GM18498 (cell line): ENCODE measurements around the gene SLC7A14.

ENCODE experiments used
- ATAC-seq: cut with Tn5 transposase; IDR thresholded peaks from one replicate; pipeline ENCODE4 v1.9.1; 2021; ENCODE audit warnings: mild to moderate bottlenecking, moderate library complexity; ENCODE audit not compliant: unreplicated experiment

SLC7A14 gene

DNA sequence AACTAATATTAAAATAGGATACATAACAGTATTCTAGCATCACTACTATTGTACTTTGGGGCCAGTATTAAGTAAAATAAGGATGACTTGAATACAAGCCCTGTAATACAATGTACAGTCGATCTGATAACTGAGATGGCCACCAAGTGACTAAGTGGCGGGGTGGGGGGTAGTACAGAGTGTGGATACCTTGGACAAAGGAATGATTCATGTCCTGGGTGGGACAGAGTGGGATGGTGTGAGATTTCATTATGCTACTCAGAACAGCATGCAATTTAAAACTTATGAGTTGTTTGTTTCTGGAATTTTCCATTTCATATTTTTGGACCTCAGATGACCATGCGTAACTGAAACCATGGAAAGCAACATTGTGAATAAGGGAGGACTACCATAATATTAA lies 46.0 kb downstream of the SLC7A14 start:
- ATAC-seq: no peak

DNA sequence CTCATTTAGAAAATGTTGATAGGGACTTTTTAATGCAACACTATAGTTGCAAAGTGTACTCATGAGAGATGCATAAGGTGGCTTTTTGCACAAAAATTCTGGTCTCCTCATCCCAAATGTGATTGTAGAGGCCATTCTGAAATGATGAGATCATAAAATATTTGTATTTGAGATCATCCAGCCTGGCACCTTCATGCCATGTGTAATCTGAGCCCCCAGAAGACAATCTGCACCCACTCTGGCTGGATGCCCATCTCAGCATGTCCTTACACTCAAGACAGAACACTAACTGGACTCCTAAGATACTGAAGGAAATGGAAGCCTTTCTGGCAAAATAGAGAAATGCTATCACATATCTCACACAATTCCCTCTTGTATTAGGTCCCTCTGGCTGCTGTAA lies 49.2 kb downstream of the SLC7A14 start:
- ATAC-seq: no peak

DNA sequence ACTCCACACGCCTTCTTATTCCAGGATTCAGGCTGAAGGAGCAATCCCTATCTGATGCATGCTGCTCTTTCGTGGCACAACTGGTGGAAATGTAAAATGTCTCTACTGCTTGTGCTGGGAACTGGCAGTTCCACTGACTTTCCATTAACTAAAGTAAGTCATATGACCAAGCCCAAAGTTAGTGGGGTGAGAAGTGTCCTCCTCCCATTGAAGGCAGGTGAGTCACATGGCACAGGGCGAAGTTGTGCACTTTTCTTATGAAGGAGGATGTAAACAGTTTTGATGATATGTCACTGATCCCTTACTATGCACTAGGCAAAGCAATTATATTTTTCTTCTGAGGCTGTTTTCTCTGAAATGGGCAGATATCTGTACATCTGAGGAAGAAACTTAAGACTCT lies 51.6 kb downstream of the SLC7A14 start:
- no peak for ATAC-seq

DNA sequence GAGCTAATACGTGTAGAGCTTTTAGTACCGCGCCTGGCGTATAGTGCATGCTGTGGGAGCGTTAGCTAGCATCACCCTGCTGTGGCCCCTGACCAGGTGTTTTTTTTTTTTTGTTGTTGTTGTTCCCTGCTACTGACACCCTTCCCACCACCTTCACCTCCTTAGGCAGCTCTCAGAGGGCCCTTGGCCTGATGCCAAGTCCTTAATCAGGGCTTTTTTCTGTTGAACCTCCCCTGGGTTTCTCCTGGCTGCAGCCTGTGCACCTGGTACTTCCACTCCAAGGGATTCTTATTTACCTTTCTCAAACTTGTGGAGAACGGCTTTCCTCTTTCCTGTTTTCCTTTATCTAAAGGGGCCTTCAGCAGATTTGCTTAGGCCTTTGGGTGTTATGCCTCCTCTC lies 53.3 kb downstream of the SLC7A14 start:
- ATAC-seq: no peak

DNA sequence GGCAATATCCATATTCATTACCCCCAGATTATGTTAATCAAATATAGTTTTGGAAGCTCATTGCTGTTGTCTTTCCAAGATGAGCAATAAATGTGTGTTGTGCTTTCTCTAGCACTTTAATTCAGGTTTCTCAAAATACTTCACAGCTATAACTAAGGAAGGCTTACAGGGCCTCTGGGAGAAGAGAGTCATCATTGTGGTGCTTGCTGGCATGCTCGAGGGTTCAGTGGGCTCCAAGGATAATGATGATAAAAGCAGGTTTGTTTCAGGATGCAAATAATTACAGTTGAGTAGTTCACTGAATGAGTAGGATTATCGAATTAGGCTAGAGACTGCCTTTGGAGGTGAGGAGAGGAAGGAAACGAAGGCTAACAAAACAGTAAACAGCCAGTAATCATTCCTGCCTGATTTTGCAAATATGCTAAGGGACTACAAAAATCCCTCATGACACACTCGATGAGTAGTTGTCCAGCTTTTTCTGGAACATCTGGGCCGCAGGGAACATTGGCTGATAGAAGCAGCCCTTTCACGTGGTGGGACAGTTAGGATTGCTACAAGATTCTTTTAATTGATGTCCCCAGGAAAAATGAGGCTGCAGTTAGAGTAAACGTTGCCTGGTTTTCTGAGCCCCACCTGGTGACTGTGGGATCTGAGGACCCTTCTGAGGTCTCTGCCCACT lies 54.1 kb downstream of the SLC7A14 start:
- ATAC-seq: no peak

DNA sequence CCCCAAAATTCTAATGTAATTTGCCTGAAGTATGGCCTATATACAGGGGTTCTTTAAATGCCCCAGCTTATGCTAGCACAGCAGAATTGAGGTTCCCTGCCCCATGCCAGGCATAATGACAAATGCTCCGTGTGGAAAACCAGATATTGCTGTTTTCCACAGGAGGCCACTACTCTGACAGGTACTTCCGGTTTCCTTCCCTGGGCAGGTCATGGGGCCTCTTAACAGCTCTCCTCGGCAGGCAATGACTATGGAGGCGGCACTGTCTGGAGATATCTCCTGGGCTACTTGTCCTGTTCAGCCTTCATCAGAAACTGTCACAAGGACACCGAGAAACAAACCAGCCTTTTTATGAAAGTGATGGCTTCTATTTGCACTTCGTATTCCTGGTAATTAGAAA lies 54.8 kb downstream of the SLC7A14 start:
- no peak for ATAC-seq

DNA sequence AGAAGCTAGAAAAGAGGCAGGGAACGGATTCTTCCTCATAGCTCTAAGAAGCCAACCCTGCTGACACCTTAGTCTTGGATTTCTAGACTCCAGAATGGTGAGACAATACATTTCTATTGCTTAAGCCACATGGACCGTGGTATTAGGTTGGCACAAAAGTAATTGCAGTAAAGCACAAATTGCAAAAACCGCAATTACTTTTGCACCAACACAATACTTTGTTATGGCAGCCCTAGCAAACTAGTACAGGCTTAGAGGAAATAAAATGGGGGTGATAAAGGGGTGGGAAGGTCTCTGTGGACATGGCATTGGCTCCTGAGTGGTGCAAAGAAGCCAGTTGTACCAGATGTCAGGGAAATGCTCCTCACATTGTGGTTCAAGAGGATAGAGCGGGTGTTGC lies 56.0 kb downstream of the SLC7A14 start:
- no peak for ATAC-seq

DNA sequence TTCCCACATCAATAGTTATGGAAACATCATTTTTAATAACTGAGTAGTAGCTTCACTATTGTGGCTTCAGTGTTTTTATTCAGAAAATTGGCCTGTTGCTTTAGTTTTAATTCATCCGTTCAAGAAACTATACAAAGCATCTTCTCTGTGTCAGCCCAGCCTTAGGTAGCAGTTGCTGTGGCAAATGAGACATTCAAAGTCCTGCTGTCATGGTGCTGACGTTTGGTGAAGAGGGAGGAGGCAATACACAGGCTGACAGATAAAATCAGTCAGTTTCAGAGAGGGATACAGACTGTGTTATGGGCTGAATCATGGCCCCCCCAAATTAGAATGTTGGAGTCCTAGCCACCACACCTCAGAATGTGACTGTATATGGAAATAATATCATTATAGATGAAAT lies 56.5 kb downstream of the SLC7A14 start:
- no peak for ATAC-seq

DNA sequence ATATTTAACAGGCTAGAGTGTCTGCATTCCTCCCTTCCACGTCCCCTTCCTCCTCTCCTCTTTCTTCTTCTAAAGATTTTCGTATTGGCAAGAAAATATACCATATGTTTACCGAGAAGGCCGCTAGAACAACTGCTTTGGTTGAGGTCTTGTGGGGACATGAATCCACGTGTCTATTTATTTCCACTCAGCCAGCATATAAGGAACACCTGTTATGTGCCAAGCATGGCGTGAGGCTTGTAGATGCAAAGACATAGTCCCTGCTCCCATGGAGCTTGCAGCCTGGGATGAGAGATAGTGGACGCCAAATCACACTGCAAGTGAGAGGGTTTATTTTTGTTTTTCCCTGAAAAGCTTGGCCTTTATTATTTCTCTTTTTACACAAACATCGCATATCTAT lies 57.1 kb downstream of the SLC7A14 start:
- no peak for ATAC-seq

DNA sequence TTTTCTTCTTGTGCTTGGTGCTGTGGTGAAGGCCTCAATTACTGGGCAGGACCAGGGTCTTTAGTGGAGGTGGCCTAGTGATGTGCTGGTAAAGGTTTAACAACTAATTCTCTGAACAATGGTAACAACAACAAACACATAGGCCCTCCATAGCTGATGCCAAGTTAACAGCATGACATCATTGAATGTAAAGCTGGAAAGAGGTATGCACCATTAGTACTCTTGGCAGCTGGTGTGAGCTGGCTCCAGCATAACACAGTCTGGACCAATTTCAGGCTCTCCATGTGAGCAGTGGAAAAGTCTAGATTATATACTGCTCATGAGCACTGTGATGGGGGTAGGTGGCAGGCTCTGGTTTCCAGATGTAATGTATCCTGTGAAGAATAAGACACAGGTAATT lies 61.8 kb downstream of the SLC7A14 start:
- no peak for ATAC-seq

DNA sequence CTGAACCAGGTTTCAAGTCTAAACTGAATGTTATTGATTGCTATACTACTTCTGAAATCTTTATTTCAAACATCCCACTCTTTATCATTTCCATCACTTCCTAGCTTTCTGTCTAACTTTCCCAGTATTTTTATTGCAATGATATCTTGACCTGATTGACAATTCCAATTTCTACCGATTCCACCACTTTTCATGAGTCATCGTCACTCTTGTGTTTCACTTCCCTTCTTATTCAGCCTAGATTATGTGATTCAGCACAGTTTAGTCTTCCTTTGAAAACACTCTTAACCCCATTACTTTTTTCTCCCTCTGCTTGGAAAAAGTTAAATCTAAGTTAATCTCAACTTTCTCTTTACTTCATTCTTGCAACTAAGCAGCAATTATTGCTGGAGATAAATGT lies 62.6 kb downstream of the SLC7A14 start:
- ATAC-seq: no peak

DNA sequence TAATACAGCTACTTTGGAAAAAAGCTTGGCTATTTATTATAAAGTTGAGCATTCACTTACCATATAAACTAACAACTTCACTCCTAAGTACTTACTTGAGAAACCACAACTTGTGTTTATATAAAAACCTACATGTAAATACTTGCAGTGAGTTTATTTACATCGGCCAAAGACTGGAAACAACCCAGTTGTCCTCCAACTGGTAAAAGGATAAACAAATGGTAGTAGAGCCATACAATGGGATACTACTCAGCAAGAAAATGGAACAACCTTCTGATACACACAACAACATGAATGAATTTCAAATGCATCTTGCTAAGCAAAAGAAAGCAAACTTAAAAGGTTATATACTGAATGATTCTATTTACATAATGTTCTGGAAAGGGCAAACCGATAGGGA lies 63.7 kb downstream of the SLC7A14 start:
- no peak for ATAC-seq

DNA sequence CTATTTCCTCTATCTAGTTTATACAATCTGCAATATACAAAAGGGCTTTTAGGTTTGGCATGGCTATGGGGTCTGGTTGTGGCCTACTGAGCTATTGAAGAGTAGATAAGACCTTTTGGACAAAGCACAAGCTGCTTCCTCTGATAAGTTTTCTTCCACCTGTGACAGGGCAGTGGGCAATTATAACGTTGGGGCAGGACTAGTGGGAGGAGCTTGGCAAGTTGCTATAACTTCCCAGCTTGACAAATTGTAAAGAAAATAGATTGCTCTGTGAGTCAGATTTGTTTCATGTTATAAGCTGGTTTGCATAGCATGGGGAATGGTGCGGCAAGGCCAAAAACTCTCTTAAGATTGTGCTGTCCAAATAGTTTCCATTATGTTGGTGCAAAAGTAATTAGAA lies 64.9 kb downstream of the SLC7A14 start:
- no peak for ATAC-seq

DNA sequence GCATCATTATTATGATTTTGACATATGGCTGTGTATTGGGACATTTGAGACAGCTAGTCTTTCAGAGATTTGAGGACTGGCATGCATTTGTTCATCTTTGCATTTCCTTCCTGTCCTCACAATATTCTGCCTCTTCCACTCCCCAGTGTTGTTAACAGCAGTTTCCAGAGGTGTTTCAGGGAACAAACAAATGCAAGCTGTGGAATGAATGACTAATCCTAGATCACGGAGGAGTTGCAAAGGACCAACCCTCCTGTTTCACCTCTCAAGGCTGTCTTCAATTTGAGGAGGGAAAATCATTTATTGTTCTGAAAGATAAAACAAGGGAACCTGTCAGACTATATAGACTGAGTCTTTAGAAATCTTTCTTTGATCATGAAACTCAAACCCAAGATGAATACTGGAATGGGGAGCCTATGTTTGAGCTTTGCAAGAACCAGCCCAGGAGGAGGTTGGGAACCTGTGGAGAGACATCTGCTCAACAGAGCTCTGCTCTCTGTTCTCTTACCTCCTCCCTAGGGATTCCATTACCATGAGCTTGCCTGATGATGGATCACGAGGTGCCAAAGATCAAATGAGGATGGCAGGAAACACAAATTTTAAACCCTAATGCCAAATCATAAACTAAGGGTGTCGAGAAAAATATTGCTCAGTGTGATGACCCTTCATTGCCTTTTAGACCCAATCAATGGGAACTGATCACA lies 68.5 kb downstream of the SLC7A14 start:
- no peak for ATAC-seq

DNA sequence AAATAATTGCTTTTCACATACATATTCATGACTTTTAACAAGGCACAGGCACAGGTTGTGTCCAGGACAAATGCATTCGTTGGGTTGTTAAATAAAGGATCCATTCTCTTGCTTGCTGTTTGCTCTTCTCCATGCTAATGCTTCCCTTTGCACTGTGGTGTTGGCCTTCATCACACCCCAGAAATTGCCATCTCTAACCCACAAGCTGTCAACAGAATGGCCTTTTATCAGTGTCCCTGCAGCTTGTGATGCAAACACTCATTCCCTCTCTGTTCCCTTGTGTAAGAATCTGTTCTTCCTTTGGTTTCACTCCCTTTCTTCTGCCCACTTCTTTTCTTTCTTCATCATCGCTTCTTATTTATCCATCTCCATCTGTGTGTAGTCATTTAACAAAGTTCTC lies 72.2 kb downstream of the SLC7A14 start:
- ATAC-seq: no peak

DNA sequence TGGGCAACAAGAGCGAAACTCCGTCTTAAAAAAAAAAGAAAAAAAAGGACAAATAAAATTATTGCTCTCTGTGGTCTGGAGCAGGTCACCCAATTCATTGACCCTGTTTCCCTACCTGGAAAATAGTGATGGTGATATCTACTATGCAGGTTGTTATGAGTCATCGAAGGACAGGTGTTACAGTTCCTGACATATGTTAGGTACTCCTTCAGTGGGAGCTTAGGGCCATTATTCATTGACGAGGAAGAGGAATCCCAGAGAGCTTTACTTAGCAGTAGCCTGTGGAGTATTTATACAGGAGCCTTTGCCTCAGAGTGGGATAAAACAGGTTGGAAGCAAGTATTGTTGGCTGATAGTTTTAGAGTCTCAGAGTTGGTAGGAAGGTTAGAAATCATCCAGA lies 74.5 kb downstream of the SLC7A14 start:
- ATAC-seq: no peak

DNA sequence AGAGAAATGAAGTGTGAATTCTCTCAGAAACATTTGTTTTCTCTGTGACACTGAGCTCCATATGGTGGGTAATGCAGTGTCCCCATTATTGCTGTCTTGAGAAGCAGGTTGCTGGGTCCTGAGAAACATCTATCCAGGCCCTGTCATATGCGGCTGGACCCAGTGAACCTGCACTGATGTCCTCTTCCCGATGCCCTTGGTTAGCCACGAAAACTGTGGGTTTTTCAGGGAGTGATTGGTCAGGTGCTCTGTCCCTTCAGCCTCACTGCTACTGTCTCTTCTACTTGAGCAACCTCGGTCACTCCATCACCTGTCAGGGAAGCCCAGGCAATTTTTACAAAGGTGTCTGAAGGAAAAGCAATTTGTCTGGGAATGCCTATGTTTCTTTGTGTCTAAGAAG lies 77.0 kb downstream of the SLC7A14 start:
- ATAC-seq: no peak

DNA sequence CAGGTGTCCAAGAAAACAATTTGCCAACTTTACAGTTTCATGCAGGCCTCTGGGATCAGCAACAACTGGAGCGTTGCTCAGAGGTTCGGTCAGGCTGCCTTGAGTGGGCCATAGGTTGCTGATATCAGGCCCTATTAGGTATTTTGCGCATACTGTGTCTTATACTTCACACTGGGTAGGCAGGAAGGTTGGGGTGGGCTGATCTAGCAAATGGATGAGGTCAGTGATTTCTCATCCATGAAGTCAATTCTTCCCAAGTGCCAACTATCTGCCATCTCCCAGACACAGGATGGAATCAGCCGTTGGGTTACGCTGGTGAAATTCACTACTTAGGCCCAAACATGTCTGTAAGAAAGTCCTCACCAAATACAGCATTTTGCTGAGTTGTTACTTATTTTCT lies 77.6 kb downstream of the SLC7A14 start:
- ATAC-seq: no peak

DNA sequence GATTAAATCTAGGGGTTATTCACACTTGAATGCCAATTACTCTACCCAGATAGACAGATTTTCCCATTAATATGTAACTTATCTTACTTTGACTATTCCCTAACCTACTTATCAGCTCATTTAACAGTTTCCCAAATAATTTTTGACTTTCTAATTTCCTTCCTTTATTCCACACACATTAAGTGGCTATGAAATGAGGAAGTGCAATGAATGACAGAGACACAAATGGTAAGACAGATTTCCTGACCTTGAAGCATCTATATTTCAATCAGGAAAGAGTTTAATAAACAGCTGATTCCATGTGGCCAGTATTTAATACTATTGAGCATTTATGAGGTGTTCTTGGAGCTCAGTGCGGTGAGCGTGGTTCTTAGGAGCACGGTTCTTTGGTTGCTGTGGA lies 78.8 kb downstream of the SLC7A14 start:
- no peak for ATAC-seq

DNA sequence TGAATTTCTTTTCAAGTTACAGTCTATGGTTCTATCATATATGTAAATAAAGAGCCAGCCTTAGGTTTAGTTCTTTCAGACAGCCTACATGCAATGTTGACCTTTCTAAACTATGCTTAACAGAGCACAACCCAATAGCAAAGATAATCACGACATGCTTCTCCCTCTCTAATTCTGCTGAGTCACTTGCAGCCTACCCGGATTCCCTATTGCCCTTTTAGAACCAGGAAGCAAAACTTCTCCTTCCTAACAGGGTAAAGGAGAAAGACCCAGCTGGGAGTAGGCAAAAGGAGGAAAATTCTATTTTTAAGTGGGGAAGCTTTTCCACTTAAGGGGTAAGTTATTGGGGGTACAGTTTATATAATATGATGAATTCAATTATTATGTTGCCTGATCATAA lies 79.3 kb downstream of the SLC7A14 start:
- no peak for ATAC-seq

DNA sequence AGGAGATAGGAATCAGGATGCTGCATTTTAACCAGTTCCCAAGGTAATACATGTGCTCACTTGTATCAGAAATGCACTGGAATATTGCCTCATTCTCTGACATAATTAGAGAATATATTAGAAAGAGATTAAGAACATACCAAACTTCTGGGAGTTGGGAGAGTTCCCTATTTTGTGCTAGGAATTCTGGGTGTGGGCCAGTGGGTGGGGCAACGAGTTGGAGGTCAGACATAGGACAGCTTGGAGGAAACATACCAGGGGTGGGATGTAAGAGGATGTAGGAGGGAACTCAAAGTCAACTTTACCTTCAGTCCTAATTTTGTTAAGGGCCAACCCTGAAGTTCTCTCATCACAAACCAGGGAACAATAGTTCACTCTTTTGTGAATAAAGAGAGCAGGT lies 83.6 kb downstream of the SLC7A14 start:
- ATAC-seq: no peak

DNA sequence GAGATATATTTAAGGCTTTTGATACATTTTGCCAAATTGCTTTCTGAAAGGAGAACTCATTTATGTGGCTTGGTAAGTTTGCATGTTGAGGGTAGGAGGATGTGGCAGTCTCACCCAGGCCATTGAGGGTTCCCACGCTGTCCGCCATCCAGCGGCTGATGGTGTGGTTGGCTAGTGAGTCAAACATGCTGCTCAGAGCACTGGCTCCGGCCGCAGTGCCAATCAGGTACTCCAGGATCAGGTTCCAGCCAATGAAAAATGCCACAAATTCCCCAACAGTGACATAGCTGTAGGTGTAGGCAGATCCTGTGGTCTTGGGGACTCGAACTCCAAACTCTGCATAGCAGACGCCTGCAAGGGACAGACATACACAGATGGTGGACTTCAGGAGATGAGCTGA lies 84.9 kb downstream of the SLC7A14 start:
- ATAC-seq: no peak

DNA sequence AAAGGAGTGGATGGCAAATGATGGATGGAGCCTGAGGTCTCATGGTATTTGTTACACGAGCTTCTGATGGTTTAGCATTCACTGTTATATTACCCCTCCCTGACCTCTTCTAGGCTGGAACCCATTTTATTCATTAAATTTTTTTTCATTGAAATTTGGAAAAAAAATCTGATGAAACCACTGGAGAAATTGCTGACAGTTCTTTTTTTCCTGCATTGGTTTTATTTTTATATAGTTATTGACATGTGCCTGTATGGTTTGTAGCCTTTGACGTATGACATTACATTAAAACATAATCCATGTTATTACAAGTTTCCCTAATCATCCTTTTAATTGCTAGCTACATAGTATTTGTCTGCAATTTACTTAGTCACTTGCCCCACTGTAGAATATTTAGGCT lies 85.4 kb downstream of the SLC7A14 start:
- ATAC-seq: no peak
